WTC11 (cell line): ENCODE results near the gene GRIA2. TPM values are rescaled to one million over a fixed set of nuclear protein-coding genes. Genes with fewer than 3 reads are reported as not detected.

Experiments used
- ATAC-seq: fragments of 200-7000 bp; cut with Tn5 transposase; 2 replicates; pipeline ENCODE4 v1.10.0; 2021; ENCODE audit warnings: mild to moderate bottlenecking, moderate library complexity
- CTCF ChIA-PET: fragments of 300-600 bp; sonication (Branson Sonifier 250); formaldehyde crosslinking; loops from one replicate; lab custom pipeline; 2021; ENCODE audit warnings: antibody characterized with exemption; lab: Charles Lee
- POLR2A ChIA-PET: fragments of 350-600 bp; sonication (Branson Sonifier 250); formaldehyde crosslinking; loops from one replicate; lab custom pipeline; 2021; ENCODE audit warnings: antibody characterized with exemption; lab: Charles Lee
- DNase-seq: peaks from one replicate; pipeline ENCODE4 v3.0.0; 2021; ENCODE audit warnings: low spot score
- H3K27ac Mint-ChIP-seq: 2 replicates; pipeline ENCODE4 v1.8.0; 2021; ENCODE audit warnings: mixed read lengths
- H3K27me3 Mint-ChIP-seq: 2 replicates; pipeline ENCODE4 v1.8.0; 2021; ENCODE audit warnings: low read depth, mild to moderate bottlenecking, moderate library complexity, mixed read lengths
- H3K36me3 Mint-ChIP-seq: 2 replicates; pipeline ENCODE4 v1.8.0; 2021; ENCODE audit warnings: mixed read lengths
- H3K4me1 Mint-ChIP-seq: 2 replicates; pipeline ENCODE4 v1.8.0; 2022; ENCODE audit warnings: mixed read lengths
- H3K4me3 Mint-ChIP-seq: 2 replicates; pipeline ENCODE4 v1.8.0; 2021; ENCODE audit warnings: mild to moderate bottlenecking, moderate library complexity, mixed read lengths
- H3K9me3 Mint-ChIP-seq: 2 replicates; pipeline ENCODE4 v1.8.0; 2021; ENCODE audit warnings: mixed read lengths
- AFF4 ChIP-seq: sonication (generic); formaldehyde crosslinking; IDR thresholded peaks from 2 replicates; pipeline ENCODE4 v1.8.1; 2023; ENCODE audit warnings: mild to moderate bottlenecking, missing genetic modification reagents, borderline replicate concordance
- CBFB ChIP-seq: sonication (generic); formaldehyde crosslinking; IDR thresholded peaks from 2 replicates; pipeline ENCODE4 v1.8.1; 2022; ENCODE audit warnings: mild to moderate bottlenecking, low read depth, missing genetic modification reagents
- CREB1 ChIP-seq: sonication (generic); formaldehyde crosslinking; IDR thresholded peaks from 2 replicates; pipeline ENCODE4 v1.8.0; 2023; ENCODE audit warnings: mild to moderate bottlenecking, missing genetic modification reagents
- E2F4 ChIP-seq: sonication (generic); formaldehyde crosslinking; IDR thresholded peaks from 2 replicates; pipeline ENCODE4 v1.8.1; 2022; ENCODE audit warnings: low read depth, mild to moderate bottlenecking, moderate library complexity, missing genetic modification reagents, borderline replicate concordance
- E2F5 ChIP-seq: sonication (generic); formaldehyde crosslinking; IDR thresholded peaks from 2 replicates; pipeline ENCODE4 v1.8.1; 2022; ENCODE audit warnings: mild to moderate bottlenecking, moderate library complexity, missing genetic modification reagents
- GTF2I ChIP-seq: fragments of 250-450 bp; sonication (Bioruptor Pico); conservative IDR thresholded peaks from 2 replicates; pipeline ENCODE4 v1.4.0; 2021; ENCODE audit warnings: mild to moderate bottlenecking
- NR1H2 ChIP-seq: sonication (generic); formaldehyde crosslinking; IDR thresholded peaks from 2 replicates; pipeline ENCODE4 v1.9.0; 2021; ENCODE audit warnings: mild to moderate bottlenecking, moderate library complexity, missing genetic modification reagents
- PREB ChIP-seq: sonication (generic); formaldehyde crosslinking; IDR thresholded peaks from 2 replicates; pipeline ENCODE4 v1.8.1; 2022; ENCODE audit warnings: mild to moderate bottlenecking, missing genetic modification reagents, moderate library complexity, borderline replicate concordance
- ZBTB21 ChIP-seq: sonication (generic); formaldehyde crosslinking; IDR thresholded peaks from 2 replicates; pipeline ENCODE4 v1.8.1; 2023; ENCODE audit warnings: mild to moderate bottlenecking, missing genetic modification reagents, borderline replicate concordance
- ZNF138 ChIP-seq: sonication (generic); formaldehyde crosslinking; conservative IDR thresholded peaks from 2 replicates; pipeline ENCODE4 v1.8.1; 2022; ENCODE audit warnings: mild to moderate bottlenecking, moderate library complexity, missing genetic modification reagents
- ZNF219 ChIP-seq: sonication (generic); formaldehyde crosslinking; IDR thresholded peaks from 2 replicates; pipeline ENCODE4 v1.8.0; 2023; ENCODE audit warnings: missing genetic modification reagents, mild to moderate bottlenecking, borderline replicate concordance
- ZNF317 ChIP-seq: sonication (generic); formaldehyde crosslinking; IDR thresholded peaks from 2 replicates; pipeline ENCODE4 v1.8.1; 2023; ENCODE audit warnings: low read depth, mild to moderate bottlenecking, moderate library complexity, missing genetic modification reagents, borderline replicate concordance
- ZNF532 ChIP-seq: fragments of 250-450 bp; sonication (Bioruptor Pico); IDR thresholded peaks from 2 replicates; pipeline ENCODE4 v1.9.0; 2021; ENCODE audit warnings: mild to moderate bottlenecking, borderline replicate concordance
- ZNF671 ChIP-seq: fragments of 250-450 bp; sonication (Bioruptor Pico); IDR thresholded peaks from 2 replicates; pipeline ENCODE4 v1.8.0; 2021; ENCODE audit warnings: mild to moderate bottlenecking
- total RNA-seq: library from RNA; stranded (reverse); gene quantifications from 3 replicates; pipeline ENCODE4 v1.2.3, GENCODE V29; 2021
- TF ChIP-seq, protein P1 (sequence below): sonication (generic); formaldehyde crosslinking; conservative IDR thresholded peaks from 2 replicates; pipeline ENCODE4 v1.8.1; 2022; ENCODE audit warnings: mild to moderate bottlenecking, missing genetic modification reagents
- TF ChIP-seq, protein P2 (sequence below): sonication (generic); formaldehyde crosslinking; IDR thresholded peaks from 2 replicates; pipeline ENCODE4 v1.8.1; 2022; ENCODE audit warnings: missing genetic modification reagents, borderline replicate concordance
- TF ChIP-seq, protein P3 (sequence below): sonication (generic); formaldehyde crosslinking; IDR thresholded peaks from 2 replicates; pipeline ENCODE4 v1.8.0; 2023; ENCODE audit warnings: missing genetic modification reagents, mild to moderate bottlenecking, borderline replicate concordance

Gene GRIA2
- total RNA-seq, 1 experiment from 2014 or later, result not detected

DNA sequence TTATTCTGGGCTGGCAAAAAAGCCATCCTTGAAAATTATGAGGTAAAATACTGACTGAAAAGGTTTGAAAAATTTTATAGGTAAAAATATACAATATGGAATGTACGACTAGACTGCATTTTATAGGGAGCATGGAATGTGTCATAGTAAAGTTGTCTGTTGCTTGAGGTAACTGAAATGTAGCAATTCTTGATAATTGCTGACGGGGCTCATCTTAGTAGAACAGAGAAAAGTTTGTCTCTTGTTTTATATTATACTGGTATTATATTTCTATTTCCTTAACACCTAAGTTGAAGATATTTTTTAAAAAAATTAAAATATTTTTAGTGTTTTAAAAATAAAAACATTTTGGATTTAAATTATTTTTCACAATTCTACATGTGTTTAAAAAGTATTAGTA, 11.0 kb downstream of the GRIA2 start (continued):
- TF ChIP-seq PREB (CRISPR knock-in tag) (no peak), ZNF219 (CRISPR knock-in tag) (no peak), E2F4 (CRISPR knock-in tag) (no peak)

DNA sequence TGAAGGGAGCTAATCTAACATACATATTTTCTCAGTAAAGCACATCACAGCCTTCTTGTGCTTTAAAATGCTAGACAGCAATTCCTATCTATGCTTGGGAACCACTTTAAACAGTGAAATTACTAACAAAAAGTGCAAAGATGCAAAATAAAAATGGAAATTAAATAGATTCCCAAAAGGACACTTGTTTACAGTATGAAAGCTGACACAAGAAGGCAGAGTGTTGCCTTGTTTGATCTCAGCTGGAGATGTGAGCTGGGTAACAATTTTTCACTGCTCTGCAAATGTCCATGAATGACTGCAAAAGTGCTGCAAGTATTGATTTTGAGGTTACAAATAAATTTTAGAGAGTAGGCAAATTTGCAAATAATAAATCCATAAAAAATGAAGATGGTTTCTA, 22.3 kb downstream of the GRIA2 start:
- Mint-ChIP-seq H3K27me3 (peaks cover 44% of the 10 kb centered on the region), H3K36me3 (no peaks in the 10 kb centered on the region), H3K4me3 (no peak overlapping the region), H3K4me1 (peaks cover 7% of the 10 kb centered on the region), H3K9me3 (peaks cover 6% of the 10 kb centered on the region), H3K27ac (no peak overlapping the region)
- DNase-seq (no peak), ATAC-seq (no peak)
- ChIA-PET POLR2A (no interaction called here), CTCF (interaction anchor here (1.6 kb wide), 1 partner anchor 48 kb away, joined by 5 read pairs; no protein-coding TSS in a partner anchor)
- TF ChIP-seq CREB1 (CRISPR knock-in tag) (no peak), E2F5 (CRISPR knock-in tag) (no peak), ZNF138 (CRISPR knock-in tag) (no peak), CBFB (CRISPR knock-in tag) (no peak), ZNF671 (no peak), GTF2I (CRISPR knock-in tag) (no peak), NR1H2 (CRISPR knock-in tag) (no peak), ZNF317 (no peak), ZBTB21 (CRISPR knock-in tag) (no peak), ZNF532 (CRISPR knock-in tag) (no peak), AFF4 (no peak)
- TF ChIP-seq, protein P1, sequence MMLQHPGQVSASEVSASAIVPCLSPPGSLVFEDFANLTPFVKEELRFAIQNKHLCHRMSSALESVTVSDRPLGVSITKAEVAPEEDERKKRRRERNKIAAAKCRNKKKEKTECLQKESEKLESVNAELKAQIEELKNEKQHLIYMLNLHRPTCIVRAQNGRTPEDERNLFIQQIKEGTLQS (CRISPR knock-in tag), result no peak
- TF ChIP-seq, protein P2, sequence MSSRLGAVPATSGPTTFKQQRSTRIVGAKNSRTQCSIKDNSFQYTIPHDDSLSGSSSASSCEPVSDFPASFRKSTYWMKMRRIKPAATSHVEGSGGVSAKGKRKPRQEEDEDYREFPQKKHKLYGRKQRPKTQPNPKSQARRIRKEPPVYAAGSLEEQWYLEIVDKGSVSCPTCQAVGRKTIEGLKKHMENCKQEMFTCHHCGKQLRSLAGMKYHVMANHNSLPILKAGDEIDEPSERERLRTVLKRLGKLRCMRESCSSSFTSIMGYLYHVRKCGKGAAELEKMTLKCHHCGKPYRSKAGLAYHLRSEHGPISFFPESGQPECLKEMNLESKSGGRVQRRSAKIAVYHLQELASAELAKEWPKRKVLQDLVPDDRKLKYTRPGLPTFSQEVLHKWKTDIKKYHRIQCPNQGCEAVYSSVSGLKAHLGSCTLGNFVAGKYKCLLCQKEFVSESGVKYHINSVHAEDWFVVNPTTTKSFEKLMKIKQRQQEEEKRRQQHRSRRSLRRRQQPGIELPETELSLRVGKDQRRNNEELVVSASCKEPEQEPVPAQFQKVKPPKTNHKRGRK (CRISPR knock-in tag), result no peak
- TF ChIP-seq, protein P3, sequence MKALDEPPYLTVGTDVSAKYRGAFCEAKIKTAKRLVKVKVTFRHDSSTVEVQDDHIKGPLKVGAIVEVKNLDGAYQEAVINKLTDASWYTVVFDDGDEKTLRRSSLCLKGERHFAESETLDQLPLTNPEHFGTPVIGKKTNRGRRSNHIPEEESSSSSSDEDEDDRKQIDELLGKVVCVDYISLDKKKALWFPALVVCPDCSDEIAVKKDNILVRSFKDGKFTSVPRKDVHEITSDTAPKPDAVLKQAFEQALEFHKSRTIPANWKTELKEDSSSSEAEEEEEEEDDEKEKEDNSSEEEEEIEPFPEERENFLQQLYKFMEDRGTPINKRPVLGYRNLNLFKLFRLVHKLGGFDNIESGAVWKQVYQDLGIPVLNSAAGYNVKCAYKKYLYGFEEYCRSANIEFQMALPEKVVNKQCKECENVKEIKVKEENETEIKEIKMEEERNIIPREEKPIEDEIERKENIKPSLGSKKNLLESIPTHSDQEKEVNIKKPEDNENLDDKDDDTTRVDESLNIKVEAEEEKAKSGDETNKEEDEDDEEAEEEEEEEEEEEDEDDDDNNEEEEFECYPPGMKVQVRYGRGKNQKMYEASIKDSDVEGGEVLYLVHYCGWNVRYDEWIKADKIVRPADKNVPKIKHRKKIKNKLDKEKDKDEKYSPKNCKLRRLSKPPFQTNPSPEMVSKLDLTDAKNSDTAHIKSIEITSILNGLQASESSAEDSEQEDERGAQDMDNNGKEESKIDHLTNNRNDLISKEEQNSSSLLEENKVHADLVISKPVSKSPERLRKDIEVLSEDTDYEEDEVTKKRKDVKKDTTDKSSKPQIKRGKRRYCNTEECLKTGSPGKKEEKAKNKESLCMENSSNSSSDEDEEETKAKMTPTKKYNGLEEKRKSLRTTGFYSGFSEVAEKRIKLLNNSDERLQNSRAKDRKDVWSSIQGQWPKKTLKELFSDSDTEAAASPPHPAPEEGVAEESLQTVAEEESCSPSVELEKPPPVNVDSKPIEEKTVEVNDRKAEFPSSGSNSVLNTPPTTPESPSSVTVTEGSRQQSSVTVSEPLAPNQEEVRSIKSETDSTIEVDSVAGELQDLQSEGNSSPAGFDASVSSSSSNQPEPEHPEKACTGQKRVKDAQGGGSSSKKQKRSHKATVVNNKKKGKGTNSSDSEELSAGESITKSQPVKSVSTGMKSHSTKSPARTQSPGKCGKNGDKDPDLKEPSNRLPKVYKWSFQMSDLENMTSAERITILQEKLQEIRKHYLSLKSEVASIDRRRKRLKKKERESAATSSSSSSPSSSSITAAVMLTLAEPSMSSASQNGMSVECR (CRISPR knock-in tag), result no peak
